ENCODE measurements around the gene PCMTD2.

DNA sequence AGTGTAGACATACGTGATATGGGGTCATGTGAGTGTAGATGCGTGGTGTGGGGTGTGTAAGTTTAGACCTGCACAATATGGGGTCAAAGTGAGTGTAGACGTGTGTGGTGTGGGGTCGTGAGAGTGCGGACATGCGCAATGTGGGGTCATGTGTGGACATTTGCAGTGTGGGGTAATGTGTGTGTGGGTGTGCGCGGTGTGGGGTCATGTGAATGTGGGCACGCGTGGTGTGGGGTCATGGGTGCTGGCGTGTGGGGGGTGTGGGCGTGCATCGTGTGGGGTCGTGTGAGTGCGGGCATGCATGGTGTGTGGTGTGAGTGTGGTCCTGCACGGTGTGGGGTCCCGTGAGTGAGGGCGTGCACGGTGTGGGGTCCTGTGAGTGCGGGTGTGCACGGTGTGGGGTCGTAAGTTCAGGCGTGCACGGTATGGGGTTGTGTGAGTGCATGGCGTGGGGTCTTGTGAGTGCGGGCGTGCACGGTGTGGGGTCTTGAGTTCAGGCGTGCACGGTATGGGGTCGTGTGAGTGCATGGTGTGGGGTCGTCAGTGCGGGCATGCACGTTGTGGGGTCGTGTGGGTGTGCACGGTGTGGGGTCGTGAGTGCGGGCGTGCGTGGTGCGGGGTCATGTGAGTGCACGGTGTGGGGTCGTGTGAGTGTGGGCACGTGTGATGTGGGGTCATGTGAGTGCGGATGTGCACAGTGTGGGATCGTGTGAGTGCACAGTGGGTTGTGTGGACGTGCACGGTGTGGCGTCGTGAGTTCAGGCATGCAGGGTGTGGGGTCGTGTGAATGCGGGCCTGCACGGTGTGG lies 14.3 kb downstream of the PCMTD2 start:
- TF ChIP-seq, protein P1, sequence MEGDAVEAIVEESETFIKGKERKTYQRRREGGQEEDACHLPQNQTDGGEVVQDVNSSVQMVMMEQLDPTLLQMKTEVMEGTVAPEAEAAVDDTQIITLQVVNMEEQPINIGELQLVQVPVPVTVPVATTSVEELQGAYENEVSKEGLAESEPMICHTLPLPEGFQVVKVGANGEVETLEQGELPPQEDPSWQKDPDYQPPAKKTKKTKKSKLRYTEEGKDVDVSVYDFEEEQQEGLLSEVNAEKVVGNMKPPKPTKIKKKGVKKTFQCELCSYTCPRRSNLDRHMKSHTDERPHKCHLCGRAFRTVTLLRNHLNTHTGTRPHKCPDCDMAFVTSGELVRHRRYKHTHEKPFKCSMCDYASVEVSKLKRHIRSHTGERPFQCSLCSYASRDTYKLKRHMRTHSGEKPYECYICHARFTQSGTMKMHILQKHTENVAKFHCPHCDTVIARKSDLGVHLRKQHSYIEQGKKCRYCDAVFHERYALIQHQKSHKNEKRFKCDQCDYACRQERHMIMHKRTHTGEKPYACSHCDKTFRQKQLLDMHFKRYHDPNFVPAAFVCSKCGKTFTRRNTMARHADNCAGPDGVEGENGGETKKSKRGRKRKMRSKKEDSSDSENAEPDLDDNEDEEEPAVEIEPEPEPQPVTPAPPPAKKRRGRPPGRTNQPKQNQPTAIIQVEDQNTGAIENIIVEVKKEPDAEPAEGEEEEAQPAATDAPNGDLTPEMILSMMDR (IDR thresholded peaks at IDR 0.05) = no peak
- TF ChIP-seq EZH2phosphoT487 (IDR thresholded peaks at IDR 0.05) = no peak
- TF ChIP-seq EZH2 (IDR thresholded peaks at IDR 0.05) = no peak
